IMR-90 (cell line): ENCODE measurements around the gene TSPAN4. TPM values are rescaled to one million over a fixed set of nuclear protein-coding genes. Genes with fewer than 3 reads are reported as not detected.

Experiments used
- ATAC-seq: fragments of 200-7000 bp; cut with Tn5 transposase; 2 replicates; pipeline ENCODE4 v1.9.1; 2020; ENCODE audit warnings: low read depth, mild to moderate bottlenecking, moderate library complexity
- BruUV-seq: library from RNA; stranded (reverse); fragments of 400-500 nt; replicated peaks from 2 replicates; lab custom pipeline; 2021; lab: Mats Ljungman, UMichigan
- CTCF ChIA-PET: fragments of 300-600 bp; formaldehyde crosslinking; extraction: SDS; loops from one replicate; lab custom pipeline; 2021; ENCODE audit warnings: antibody characterized with exemption; lab: Yijun Ruan, JAX
- POLR2A ChIA-PET: fragments of 300-600 bp; sonication (Branson Sonifier 250); formaldehyde crosslinking; loops from one replicate; lab custom pipeline; 2022; ENCODE audit warnings: antibody characterized with exemption; ENCODE audit not compliant: unreplicated experiment; lab: Charles Lee
- DNase-seq: peaks from one replicate; pipeline ENCODE4 v3.0.0; 2013
- H2AFZ ChIP-seq: replicated peaks from 2 replicates; pipeline ENCODE3; 2013; ENCODE audit warnings: low read length, mild to moderate bottlenecking; ENCODE audit not compliant: poor library complexity
- H2AK5ac ChIP-seq: 2 replicates; pipeline ENCODE4 v1.6.1; 2013; ENCODE audit warnings: low read depth, low read length, inconsistent platforms
- H2AK9ac ChIP-seq: replicated peaks from 2 replicates; pipeline ENCODE3; 2013; ENCODE audit warnings: mild to moderate bottlenecking, low read depth, low read length, moderate library complexity; ENCODE audit not compliant: poor library complexity
- H2BK120ac ChIP-seq: 2 replicates; pipeline ENCODE4 v1.6.1; 2013; ENCODE audit warnings: low read depth, low read length, inconsistent platforms
- H2BK15ac ChIP-seq: 3 replicates; pipeline ENCODE4 v1.6.1; 2013; ENCODE audit warnings: low read depth, low read length, inconsistent platforms
- H2BK20ac ChIP-seq: 2 replicates; pipeline ENCODE4 v1.6.1; 2013; ENCODE audit warnings: low read depth, mild to moderate bottlenecking, inconsistent platforms, low read length, moderate library complexity
- H2BK5ac ChIP-seq: 2 replicates; pipeline ENCODE4 v1.6.1; 2013; ENCODE audit warnings: mild to moderate bottlenecking, low read depth, low read length, inconsistent platforms; ENCODE audit not compliant: poor library complexity, severe bottlenecking
- H3K14ac ChIP-seq: replicated peaks from 2 replicates; pipeline ENCODE4 v1.6.1; 2013; ENCODE audit warnings: low read depth, low read length, inconsistent platforms
- H3K18ac ChIP-seq: 2 replicates; pipeline ENCODE4 v1.6.1; 2013; ENCODE audit warnings: low read depth, low read length, control low read depth
- H3K23ac ChIP-seq: 2 replicates; pipeline ENCODE4 v1.6.1; 2013; ENCODE audit warnings: low read depth, low read length, inconsistent platforms
- H3K27ac ChIP-seq: 2 replicates; pipeline ENCODE4 v1.5.1; 2013; ENCODE audit warnings: mild to moderate bottlenecking, control low read depth, low read length; ENCODE audit not compliant: insufficient read depth
- H3K27me3 ChIP-seq: 2 replicates; pipeline ENCODE4 v1.6.1; 2013; ENCODE audit warnings: low read length; ENCODE audit not compliant: control insufficient read depth, insufficient read depth
- H3K36me3 ChIP-seq: 2 replicates; pipeline ENCODE4 v1.6.1; 2013; ENCODE audit warnings: low read length, mixed read lengths; ENCODE audit not compliant: control insufficient read depth, insufficient read depth
- H3K4ac ChIP-seq: 2 replicates; pipeline ENCODE4 v1.6.1; 2013; ENCODE audit warnings: low read depth, low read length, inconsistent platforms
- H3K4me1 ChIP-seq: 2 replicates; pipeline ENCODE4 v1.6.1; 2013; ENCODE audit warnings: low read length, mixed read lengths; ENCODE audit not compliant: control insufficient read depth, insufficient read depth
- H3K4me2 ChIP-seq: 2 replicates; pipeline ENCODE4 v1.6.1; 2013; ENCODE audit warnings: low read depth, mild to moderate bottlenecking, control low read depth, low read length, moderate library complexity
- H3K4me3 ChIP-seq: 2 replicates; pipeline ENCODE4 v1.5.1; 2013; ENCODE audit warnings: low read depth, mild to moderate bottlenecking, control low read depth, low read length, moderate library complexity; ENCODE audit not compliant: insufficient read depth
- H3K56ac ChIP-seq: 2 replicates; pipeline ENCODE4 v1.6.1; 2013; ENCODE audit warnings: low read length, inconsistent platforms; ENCODE audit not compliant: insufficient read depth; ENCODE audit errors: extremely low read depth
- H3K79me1 ChIP-seq, 2 experiments: 2 replicates each; pipeline ENCODE4 v1.6.1; 2013; ENCODE audit warnings: low read length in 2 of 2, inconsistent platforms in 1 of 2, low read depth in 1 of 2
- H3K9ac ChIP-seq: 2 replicates; pipeline ENCODE4 v1.6.1; 2013; ENCODE audit warnings: low read depth, low read length, control low read depth
- H3K9me1 ChIP-seq: 2 replicates; pipeline ENCODE4 v1.6.1; 2013; ENCODE audit warnings: low read length, inconsistent platforms; ENCODE audit not compliant: insufficient read depth
- H3K9me3 ChIP-seq: 2 replicates; pipeline ENCODE4 v1.6.1; 2013; ENCODE audit warnings: low read length; ENCODE audit not compliant: control insufficient read depth, insufficient read depth
- H4K20me1 ChIP-seq: 2 replicates; pipeline ENCODE4 v1.6.1; 2013; ENCODE audit warnings: low read length, inconsistent platforms; ENCODE audit not compliant: insufficient read depth
- H4K5ac ChIP-seq: 2 replicates; pipeline ENCODE4 v1.6.1; 2013; ENCODE audit warnings: mild to moderate bottlenecking, low read depth, low read length, control low read depth
- H4K8ac ChIP-seq, 2 experiments: 2 replicates each; pipeline ENCODE4 v1.6.1; 2013; ENCODE audit warnings: low read depth in 2 of 2, low read length in 2 of 2, control low read depth in 1 of 2, inconsistent platforms in 1 of 2
- H4K91ac ChIP-seq: 2 replicates; pipeline ENCODE4 v1.6.1; 2013; ENCODE audit warnings: low read depth, low read length, inconsistent platforms; ENCODE audit not compliant: insufficient read depth
- BHLHE40 ChIP-seq: fragments of 150-350 bp; IDR thresholded peaks from 2 replicates; pipeline ENCODE4 v1.6.1; 2016; ENCODE audit warnings: mild to moderate bottlenecking, low read depth, low read length
- CEBPB ChIP-seq: IDR thresholded peaks from 2 replicates; pipeline ENCODE4 v1.6.1; 2012; ENCODE audit warnings: low read depth, low read length, improper control_type of control experiment
- CHD1 ChIP-seq: IDR thresholded peaks from 2 replicates; pipeline ENCODE4 v1.6.1; 2012; ENCODE audit warnings: low read depth, low read length, improper control_type of control experiment
- CTCF ChIP-seq: conservative IDR thresholded peaks from 2 replicates; pipeline ENCODE4 v1.5.1; 2012; ENCODE audit warnings: mild to moderate bottlenecking, low read depth, low read length, improper control_type of control experiment
- FOS ChIP-seq: fragments of 150-350 bp; IDR thresholded peaks from 2 replicates; pipeline ENCODE4 v1.6.1; 2016; ENCODE audit warnings: low read depth, low read length
- MAFK ChIP-seq: IDR thresholded peaks from 2 replicates; pipeline ENCODE4 v1.6.1; 2012; ENCODE audit warnings: low read depth, low read length, improper control_type of control experiment
- MAZ ChIP-seq: IDR thresholded peaks from 2 replicates; pipeline ENCODE4 v1.6.1; 2012; ENCODE audit warnings: low read depth, mild to moderate bottlenecking, low read length, improper control_type of control experiment, moderate library complexity, borderline replicate concordance
- NFE2L2 ChIP-seq: fragments of 150-350 bp; IDR thresholded peaks from 2 replicates; pipeline ENCODE4 v1.6.1; 2016; ENCODE audit warnings: low read depth, mild to moderate bottlenecking, low read length
- POLR2A ChIP-seq: IDR thresholded peaks from 2 replicates; pipeline ENCODE4 v1.6.1; 2012; ENCODE audit warnings: mild to moderate bottlenecking, low read depth, low read length
- RFX5 ChIP-seq: IDR thresholded peaks from 2 replicates; pipeline ENCODE4 v1.8.0; 2012; ENCODE audit warnings: low read depth, mild to moderate bottlenecking, low read length, moderate library complexity
- USF2 ChIP-seq: fragments of 150-350 bp; IDR thresholded peaks from 2 replicates; pipeline ENCODE4 v1.6.1; 2017; ENCODE audit warnings: mild to moderate bottlenecking, antibody characterized with exemption, low read length, low read depth
- WGBS, 2 experiments: methylation state at CpG; one replicate each; pipeline versions ENCODE4 v1.1.5 to v1.1.7; 2013; ENCODE audit warnings: missing lambda C conversion rate in 2 of 2; ENCODE audit not compliant: insufficient read length in 1 of 2; ENCODE audit errors: extremely low coverage in 2 of 2; 5-methylcytosine and 5-hydroxymethylcytosine counted together
- dilution Hi-C: fragments of 300-500 bp; cut with HindIII; formaldehyde crosslinking; loops from one replicate; pipeline ENCODE4 v1.14.3; 2018; ENCODE audit warnings: low sequenced_read_pairs; ENCODE audit not compliant: unreplicated experiment
- in situ Hi-C: fragments of 300-500 bp; cut with MboI; formaldehyde crosslinking; loops from 3 replicates; pipeline ENCODE4 v1.14.3; 2019; ENCODE audit warnings: low sequenced_read_pairs, inconsistent platforms, mixed read lengths
- intact Hi-C: fragments of 100-400 bp; cut with micrococcal nuclease; formaldehyde crosslinking; loops from 2 replicates; pipeline ENCODE4 v1.10.0; 2022
- polyA plus RNA-seq, 3 experiments: library from polyadenylated mRNA; depleted of rRNA; stranded (reverse); fragments of >200 nt; gene quantifications; 2 replicates each; pipeline ENCODE4 v1.2.3, GENCODE V29; 2012; ENCODE audit warnings: low replicate concordance in 1 of 3
- total RNA-seq: library from RNA; depleted of rRNA; stranded (reverse); fragments of >200 nt; gene quantifications from 2 replicates; pipeline ENCODE4 v1.2.3, GENCODE V29; 2012

The TSPAN4 gene
- total and polyA plus RNA-seq, 2 of the 4 experiments (the other 2 are of a cell fraction), result 161 to 293 TPM

GRCh38 chr11:911890-912219 is 69.2 kb downstream of the TSPAN4 start:
- Histone ChIP-seq H3K23ac (peak overlapping the region; percentile 79; the same call in 1 of the 2 replicates), H3K4me3 (no peak overlapping the region), H2AFZ (peak overlapping the region; percentile 92), H3K9ac (peak overlapping the region; percentile 77), H3K27ac (no peak overlapping the region; the same call in 1 of the 2 replicates), H2BK5ac (peak overlapping the region; percentile 44), H3K36me3 (no peaks in the 10 kb centered on the region; the same call in 1 of the 2 replicates), H3K27me3 (no peaks in the 10 kb centered on the region), H4K20me1 (no peaks in the 10 kb centered on the region; the same call in none of the 2 replicates), H3K79me1 (peaks cover 9 to 41% of the 10 kb centered on the region in 2 experiments), H2AK9ac (peak overlapping the region; percentile 96), H3K56ac (no peak overlapping the region), H3K18ac (no peak overlapping the region), H3K4ac (peak overlapping the region; percentile 51), H3K4me1 (peaks cover 7% of the 10 kb centered on the region; the same call in 1 of the 2 replicates), H4K5ac (peak overlapping the region; percentile 83), H2BK20ac (no peak overlapping the region), H2BK15ac (peak overlapping the region; percentile 34; the same call in 1 of the 3 replicates), H2AK5ac (peak overlapping the region; percentile 46), H2BK120ac (peak overlapping the region; percentile 0; the same call in 1 of the 2 replicates), H3K9me3 (no peaks in the 10 kb centered on the region), H3K9me1 (0 out of 2 replicates have a peak, but pooled peaks cover 8% of the 10 kb centered on the region), H3K4me2 (peak overlapping the region; percentile 94; the same call in 1 of the 2 replicates), H4K8ac (peak overlapping the region; percentile 85 to 99), H4K91ac (peak overlapping the region; percentile 63), H3K14ac (peak overlapping the region; percentile 83; the same call in 1 of the 2 replicates)
- no peak for ATAC-seq
- TF ChIP-seq MAZ, result no peak
- no peak for TF ChIP-seq POLR2A
- no peak for TF ChIP-seq MAFK
- TF ChIP-seq CEBPB, result no peak
- TF ChIP-seq CTCF, result no peak
- TF ChIP-seq USF2, result no peak
- no peak for TF ChIP-seq FOS
- no peak for TF ChIP-seq CHD1
- no peak for TF ChIP-seq NFE2L2
- TF ChIP-seq BHLHE40, result no peak
- no peak for TF ChIP-seq RFX5
- no TSS peak for BruUV-seq
- intact Hi-C loops (no loop called here), dilution Hi-C loops (no loop called here), in situ Hi-C loops (no loop called here)
- 100% methylated on average over 6 of the region's 11 CpGs; no CpG with 5 or more reads in 1 of the 2 experiments for WGBS, 2 experiments
- CTCF ChIA-PET, result no interaction called here
- DNase-seq, result no peak
- POLR2A ChIA-PET, result no interaction called here
